Esophagus squamous epithelium (tissue), 5 donors: Measurements from ENCODE around the gene RPL18. TPM values are rescaled to one million over a fixed set of nuclear protein-coding genes. Genes with fewer than 3 reads are reported as not detected.
A peak's percentile ranks its signal among the peaks of the same experiment; 100 is the strongest.

Source experiments
- DNase-seq: peaks from one replicate; lab custom pipeline; 2025; lab: John Stamatoyannopoulos, UW
- H3K27ac ChIP-seq, 4 donors: fragments of 200-600 bp; sonication (generic); one replicate each; pipeline ENCODE4 v1.5.1; 2016 to 2019; ENCODE audit warnings: mild to moderate bottlenecking in 1 of 4
- H3K27me3 ChIP-seq, 4 donors: fragments of 200-600 bp; sonication (generic); 1 replicate in 3 of 4; 2 replicates in 1 of 4; pipeline versions ENCODE4 v1.5.1 to v1.6.0; 2017 to 2021; ENCODE audit warnings: antibody characterized with exemption in 1 of 4
- H3K36me3 ChIP-seq, 3 donors: fragments of 200-600 bp; sonication (generic); one replicate each; pipeline ENCODE4 v1.5.1; 2016 to 2019
- H3K4me1 ChIP-seq, 3 donors: fragments of 200-600 bp; sonication (generic); one replicate each; pipeline ENCODE4 v1.5.1; 2017 to 2019
- H3K4me3 ChIP-seq, 4 donors: fragments of 200-600 bp; sonication (generic); 1 replicate in 3 of 4; 2 replicates in 1 of 4; pipeline ENCODE4 v1.5.1; 2016 to 2019; ENCODE audit warnings: mild to moderate bottlenecking in 2 of 4, moderate library complexity in 1 of 4
- H3K9me3 ChIP-seq, 3 donors: fragments of 200-600 bp; sonication (generic); one replicate each; pipeline ENCODE4 v1.5.1; 2016 to 2019
- POLR2A ChIP-seq, 4 donors: fragments of 450-650 bp; IDR thresholded peaks; one replicate each; pipeline ENCODE4 v1.6.1; 2017; ENCODE audit warnings: antibody characterized with exemption in 4 of 4, mild to moderate bottlenecking in 4 of 4, moderate library complexity in 3 of 4
- WGBS, 2 donors: methylation state at CpG; one replicate each; pipeline ENCODE4 v1.1.5; 2018; 5-methylcytosine and 5-hydroxymethylcytosine counted together
- intact Hi-C: fragments of 100-400 bp; cut with DNase I; formaldehyde crosslinking; loops from one replicate; pipeline ENCODE4 v1.15.0; 2022
- total RNA-seq, 4 donors: library from RNA; depleted of rRNA; stranded (reverse); fragments of >200 nt; gene quantifications; one replicate each; pipeline ENCODE4 v1.1.0, GENCODE V29; 2016
- TF ChIP-seq, protein P1 (sequence below), 6 experiments: fragments of 450-650 bp in 4 of 6; fragments of 200-600 bp in 2 of 6; sonication (generic) in 2 of 6; IDR thresholded peaks; one replicate each; pipeline ENCODE4 v1.5.1; 2016 to 2019; ENCODE audit warnings: antibody characterized with exemption in 6 of 6, mild to moderate bottlenecking in 4 of 6, moderate library complexity in 4 of 6
- donor health status: DM: yes; HTN: yes; CAD: no.

Gene RPL18
- total RNA-seq, 4 donors from 2014 or later = 1,870 to 2,808 (median 2,491) TPM

GRCh38 chr19:48630296-48631063 lies 11.5 kb upstream of the RPL18 start:
- intact Hi-C loops = no loop called here
- Histone ChIP-seq H3K27me3 (no peaks in the 10 kb centered on the region), H3K4me3 (peak overlapping the region in 1 of 4 donors; percentile 43), H3K4me1 (peaks cover 40 to 91% (median 49%) of the 10 kb centered on the region in 3 donors), H3K36me3 (peaks cover 0 to 57% (median 0%) of the 10 kb centered on the region in 3 donors), H3K27ac (peak overlapping the region; percentile 52 to 98 (median 84)), H3K9me3 (no peaks in the 10 kb centered on the region)
- WGBS, 2 donors = 69 to 80% methylated on average over 15 to 23 of the region's 47 CpGs
- TF ChIP-seq, protein P1, sequence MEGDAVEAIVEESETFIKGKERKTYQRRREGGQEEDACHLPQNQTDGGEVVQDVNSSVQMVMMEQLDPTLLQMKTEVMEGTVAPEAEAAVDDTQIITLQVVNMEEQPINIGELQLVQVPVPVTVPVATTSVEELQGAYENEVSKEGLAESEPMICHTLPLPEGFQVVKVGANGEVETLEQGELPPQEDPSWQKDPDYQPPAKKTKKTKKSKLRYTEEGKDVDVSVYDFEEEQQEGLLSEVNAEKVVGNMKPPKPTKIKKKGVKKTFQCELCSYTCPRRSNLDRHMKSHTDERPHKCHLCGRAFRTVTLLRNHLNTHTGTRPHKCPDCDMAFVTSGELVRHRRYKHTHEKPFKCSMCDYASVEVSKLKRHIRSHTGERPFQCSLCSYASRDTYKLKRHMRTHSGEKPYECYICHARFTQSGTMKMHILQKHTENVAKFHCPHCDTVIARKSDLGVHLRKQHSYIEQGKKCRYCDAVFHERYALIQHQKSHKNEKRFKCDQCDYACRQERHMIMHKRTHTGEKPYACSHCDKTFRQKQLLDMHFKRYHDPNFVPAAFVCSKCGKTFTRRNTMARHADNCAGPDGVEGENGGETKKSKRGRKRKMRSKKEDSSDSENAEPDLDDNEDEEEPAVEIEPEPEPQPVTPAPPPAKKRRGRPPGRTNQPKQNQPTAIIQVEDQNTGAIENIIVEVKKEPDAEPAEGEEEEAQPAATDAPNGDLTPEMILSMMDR (IDR thresholded peaks at IDR 0.05) = no peak
- TF ChIP-seq POLR2A (IDR thresholded peaks at IDR 0.05) = no peak
- no peak for DNase-seq

DNA sequence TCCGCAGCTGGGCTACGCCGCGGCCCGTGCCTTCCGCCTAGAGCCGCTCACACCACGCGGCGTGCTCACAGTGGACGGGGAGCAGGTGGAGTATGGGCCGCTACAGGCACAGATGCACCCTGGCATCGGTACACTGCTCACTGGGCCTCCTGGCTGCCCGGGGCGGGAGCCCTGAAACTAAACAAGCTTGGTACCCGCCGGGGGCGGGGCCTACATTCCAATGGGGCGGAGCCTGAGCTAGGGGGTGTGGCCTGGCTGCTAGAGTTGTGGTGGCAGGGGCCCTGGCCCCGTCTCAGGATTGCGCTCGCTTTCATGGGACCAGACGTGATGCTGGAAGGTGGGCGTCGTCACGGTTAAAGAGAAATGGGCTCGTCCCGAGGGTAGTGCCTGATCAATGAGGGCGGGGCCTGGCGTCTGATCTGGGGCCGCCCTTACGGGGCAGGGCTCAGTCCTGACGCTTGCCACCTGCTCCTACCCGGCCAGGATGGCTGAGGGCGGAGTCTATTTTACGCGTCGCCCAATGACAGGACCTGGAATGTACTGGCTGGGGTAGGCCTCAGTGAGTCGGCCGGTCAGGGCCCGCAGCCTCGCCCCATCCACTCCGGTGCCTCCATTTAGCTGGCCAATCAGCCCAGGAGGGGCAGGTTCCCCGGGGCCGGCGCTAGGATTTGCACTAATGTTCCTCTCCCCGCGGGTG lies 10.8 kb upstream of the RPL18 start:
- H3K4me3 ChIP-seq = no peak overlapping the region
- no peak for DNase-seq
- TF ChIP-seq, protein P1 (IDR thresholded peaks at IDR 0.05) = no peak
- no peak for TF ChIP-seq POLR2A (IDR thresholded peaks at IDR 0.05)

GRCh38 chr19:48629297-48629598 lies 10.3 kb upstream of the RPL18 start:
- H3K36me3 ChIP-seq = peaks cover 0 to 57% (median 0%) of the 10 kb centered on the region in 3 donors
- peaks cover 42 to 91% (median 50%) of the 10 kb centered on the region in 3 donors for H3K4me1 ChIP-seq
- DNase-seq = no peak
- H3K9me3 ChIP-seq = no peaks in the 10 kb centered on the region
- intact Hi-C loops = no loop called here
- H3K27me3 ChIP-seq = no peaks in the 10 kb centered on the region
- H3K27ac ChIP-seq = peak overlapping the region; percentile 52 to 98 (median 84)
- WGBS, 2 donors = 87 to 100% methylated on average over 1 to 14 of the region's 22 CpGs
- TF ChIP-seq POLR2A (IDR thresholded peaks at IDR 0.05) = no peak
- TF ChIP-seq, protein P1 (IDR thresholded peaks at IDR 0.05) = no peak
- H3K4me3 ChIP-seq = no peak overlapping the region

More for the DNA sequence above, 10.8 kb upstream of the RPL18 start:
- intact Hi-C loops = no loop called here
- Histone ChIP-seq H3K27ac (peak overlapping the region; percentile 52 to 98 (median 84)), H3K36me3 (peaks cover 0 to 57% (median 0%) of the 10 kb centered on the region in 3 donors), H3K9me3 (no peaks in the 10 kb centered on the region), H3K4me1 (peaks cover 40 to 91% (median 47%) of the 10 kb centered on the region in 3 donors), H3K27me3 (no peaks in the 10 kb centered on the region)
- WGBS, 2 donors = 31 to 48% methylated on average over 9 to 10 of the region's 48 CpGs

DNA sequence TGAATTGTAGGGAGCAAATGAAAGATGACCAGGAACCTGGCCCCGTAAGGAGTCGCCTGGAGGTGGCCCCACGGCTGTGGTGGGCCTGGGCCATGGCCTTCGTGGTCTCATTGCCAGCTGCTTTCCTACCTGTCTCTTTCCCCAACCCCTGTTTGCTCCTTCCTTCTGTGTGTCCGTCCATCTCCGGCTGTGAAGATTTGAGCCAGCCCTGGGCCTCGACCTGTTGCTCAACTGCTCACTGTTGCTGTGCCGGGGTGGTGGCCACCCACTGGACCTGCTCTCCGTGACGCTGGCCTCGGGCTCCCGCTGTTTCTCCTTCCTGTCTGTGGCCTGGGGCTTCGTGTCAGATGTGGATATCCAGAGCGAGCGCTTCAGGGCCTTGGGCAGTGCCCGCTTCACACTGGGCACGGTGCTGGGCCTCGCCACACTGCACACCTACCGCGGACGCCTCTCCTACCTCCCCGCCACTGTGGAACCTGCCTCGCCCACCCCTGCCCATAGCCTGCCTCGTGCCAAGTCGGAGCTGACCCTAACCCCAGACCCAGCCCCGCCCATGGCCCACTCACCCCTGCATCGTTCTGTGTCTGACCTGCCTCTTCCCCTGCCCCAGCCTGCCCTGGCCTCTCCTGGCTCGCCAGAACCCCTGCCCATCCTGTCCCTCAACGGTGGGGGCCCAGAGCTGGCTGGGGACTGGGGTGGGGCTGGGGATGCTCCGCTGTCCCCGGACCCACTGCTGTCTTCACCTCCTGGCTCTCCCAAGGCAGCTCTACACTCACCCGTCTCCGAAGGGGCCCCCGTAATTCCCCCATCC lies 9.7 kb upstream of the RPL18 start:
- no peak for TF ChIP-seq POLR2A (IDR thresholded peaks at IDR 0.05)
- TF ChIP-seq, protein P1 (IDR thresholded peaks at IDR 0.05) = no peak
- intact Hi-C loops = no loop called here
- 77 to 79% methylated on average over 10 to 30 of the region's 34 CpGs for WGBS, 2 donors
- no peak for DNase-seq
- Histone ChIP-seq H3K9me3 (no peaks in the 10 kb centered on the region), H3K27ac (peak overlapping the region in 3 of 4 donors; percentile 83 to 98 (median 84)), H3K4me1 (peaks cover 36 to 90% (median 48%) of the 10 kb centered on the region in 3 donors), H3K36me3 (peaks cover 0 to 57% (median 0%) of the 10 kb centered on the region in 3 donors), H3K27me3 (no peaks in the 10 kb centered on the region), H3K4me3 (no peak overlapping the region)
